Hepatocyte (in vitro differentiated cells): ENCODE measurements around the gene LRRC38. TPM values are rescaled to one million over a fixed set of nuclear protein-coding genes. Genes with fewer than 3 reads are reported as not detected.

Experiments used
- DNase-seq: peaks from one replicate; pipeline ENCODE4 v3.0.0-alpha.2; 2016; ENCODE audit warnings: low spot score
- H2AFZ ChIP-seq: fragments of 200-600 bp; sonication (generic); 2 replicates; pipeline ENCODE4 v1.6.0; 2016; ENCODE audit warnings: antibody characterized with exemption, mild to moderate bottlenecking
- H3K27ac ChIP-seq: fragments of 200-600 bp; sonication (generic); 2 replicates; pipeline ENCODE4 v1.5.1; 2016; ENCODE audit warnings: mild to moderate bottlenecking
- H3K27me3 ChIP-seq: fragments of 200-600 bp; sonication (generic); 2 replicates; pipeline ENCODE4 v1.6.1; 2016
- H3K36me3 ChIP-seq: fragments of 200-600 bp; sonication (generic); replicated peaks from 2 replicates; pipeline ENCODE4 v1.5.1; 2016; ENCODE audit warnings: low read depth; ENCODE audit not compliant: insufficient read depth
- H3K4me1 ChIP-seq: fragments of 200-600 bp; sonication (generic); 2 replicates; pipeline ENCODE4 v1.5.1; 2016; ENCODE audit warnings: mild to moderate bottlenecking, moderate library complexity; ENCODE audit not compliant: insufficient read depth
- H3K4me2 ChIP-seq: fragments of 200-600 bp; sonication (generic); 2 replicates; pipeline ENCODE4 v1.6.0; 2016
- H3K4me3 ChIP-seq: fragments of 200-600 bp; sonication (generic); 2 replicates; pipeline ENCODE4 v1.5.1; 2016; ENCODE audit warnings: mild to moderate bottlenecking
- H3K79me2 ChIP-seq: fragments of 200-600 bp; sonication (generic); 2 replicates; pipeline ENCODE4 v1.6.0; 2017; ENCODE audit warnings: mild to moderate bottlenecking
- H3K9me2 ChIP-seq: fragments of 200-600 bp; sonication (generic); replicated peaks from 2 replicates; pipeline ENCODE4 v1.6.0; 2017; ENCODE audit warnings: mild to moderate bottlenecking; ENCODE audit not compliant: insufficient read depth
- H3K9me3 ChIP-seq: fragments of 200-600 bp; sonication (generic); 2 replicates; pipeline ENCODE4 v1.5.1; 2016; ENCODE audit warnings: low read depth, mild to moderate bottlenecking
- H4K20me1 ChIP-seq: fragments of 200-600 bp; sonication (generic); 2 replicates; pipeline ENCODE4 v1.6.0; 2016; ENCODE audit warnings: mild to moderate bottlenecking; ENCODE audit not compliant: insufficient read depth, poor library complexity, severe bottlenecking
- EZH2 ChIP-seq: fragments of 200-600 bp; sonication (generic); IDR thresholded peaks from 2 replicates; pipeline ENCODE4 v1.6.1; 2016; ENCODE audit warnings: antibody characterized with exemption, mild to moderate bottlenecking, borderline replicate concordance
- EZH2phosphoT487 ChIP-seq: fragments of 200-600 bp; sonication (generic); IDR thresholded peaks from one replicate; pipeline ENCODE4 v1.6.1; 2018; ENCODE audit warnings: antibody characterized with exemption, mild to moderate bottlenecking, low read depth, moderate library complexity; ENCODE audit not compliant: unreplicated experiment, severe bottlenecking
- WGBS: methylation state at CpG from one replicate; pipeline ENCODE4 v1.1.6; 2016; ENCODE audit warnings: low lambda C conversion rate; ENCODE audit errors: missing lambda C conversion rate; 5-methylcytosine and 5-hydroxymethylcytosine counted together
- polyA plus RNA-seq: library from polyadenylated mRNA; unstranded; fragments of >200 nt; fragmentation: Nextera tagmentation; extraction: Ambion mirVana; gene quantifications from 2 replicates; pipeline ENCODE4 v1.2.1, GENCODE V29; 2016
- total RNA-seq: library from RNA; depleted of rRNA; stranded (reverse); fragments of >200 nt; gene quantifications from 2 replicates; pipeline ENCODE4 v1.2.3, GENCODE V29; 2014
- TF ChIP-seq, protein P1 (sequence below): fragments of 200-600 bp; sonication (generic); IDR thresholded peaks from 2 replicates; pipeline ENCODE4 v1.5.1; 2016; ENCODE audit warnings: antibody characterized with exemption, mild to moderate bottlenecking; ENCODE audit not compliant: poor library complexity

The LRRC38 gene
- total and polyA plus RNA-seq, 2 experiments from 2014 or later = 3.8 to 26.7 TPM

DNA sequence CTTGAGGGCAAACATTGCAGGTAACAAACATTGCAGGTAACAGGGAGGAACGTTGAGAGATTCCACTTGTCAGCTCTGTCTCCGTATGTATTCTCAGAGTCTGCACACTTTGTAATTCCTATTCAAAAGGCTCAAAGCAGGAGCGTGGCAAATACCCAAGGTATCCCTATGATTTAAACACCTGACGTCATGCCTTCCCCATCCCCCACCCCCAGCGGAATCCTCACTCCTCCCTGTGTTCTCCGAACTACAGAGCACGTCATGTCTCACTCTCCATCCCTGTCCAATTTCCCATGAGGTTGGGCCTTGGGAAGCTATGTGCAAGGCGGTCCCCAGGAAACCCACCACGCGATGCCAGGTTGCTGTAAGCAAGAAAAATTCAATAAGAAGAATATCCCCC, 2.8 kb upstream of the LRRC38 start:
- Histone ChIP-seq H3K9me3 (no peaks in the 10 kb centered on the region), H3K79me2 (no peaks in the 10 kb centered on the region), H3K4me2 (no peak overlapping the region), H3K36me3 (no peaks in the 10 kb centered on the region), H3K27ac (no peak overlapping the region), H3K4me1 (no peaks in the 10 kb centered on the region), H3K4me3 (no peak overlapping the region), H3K9me2 (no peaks in the 10 kb centered on the region), H2AFZ (no peak overlapping the region), H4K20me1 (no peaks in the 10 kb centered on the region), H3K27me3 (peaks cover 61% of the 10 kb centered on the region)
- no peak for DNase-seq
- WGBS = 66% methylated on average over 10 of the region's 10 CpGs
- TF ChIP-seq, protein P1, sequence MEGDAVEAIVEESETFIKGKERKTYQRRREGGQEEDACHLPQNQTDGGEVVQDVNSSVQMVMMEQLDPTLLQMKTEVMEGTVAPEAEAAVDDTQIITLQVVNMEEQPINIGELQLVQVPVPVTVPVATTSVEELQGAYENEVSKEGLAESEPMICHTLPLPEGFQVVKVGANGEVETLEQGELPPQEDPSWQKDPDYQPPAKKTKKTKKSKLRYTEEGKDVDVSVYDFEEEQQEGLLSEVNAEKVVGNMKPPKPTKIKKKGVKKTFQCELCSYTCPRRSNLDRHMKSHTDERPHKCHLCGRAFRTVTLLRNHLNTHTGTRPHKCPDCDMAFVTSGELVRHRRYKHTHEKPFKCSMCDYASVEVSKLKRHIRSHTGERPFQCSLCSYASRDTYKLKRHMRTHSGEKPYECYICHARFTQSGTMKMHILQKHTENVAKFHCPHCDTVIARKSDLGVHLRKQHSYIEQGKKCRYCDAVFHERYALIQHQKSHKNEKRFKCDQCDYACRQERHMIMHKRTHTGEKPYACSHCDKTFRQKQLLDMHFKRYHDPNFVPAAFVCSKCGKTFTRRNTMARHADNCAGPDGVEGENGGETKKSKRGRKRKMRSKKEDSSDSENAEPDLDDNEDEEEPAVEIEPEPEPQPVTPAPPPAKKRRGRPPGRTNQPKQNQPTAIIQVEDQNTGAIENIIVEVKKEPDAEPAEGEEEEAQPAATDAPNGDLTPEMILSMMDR = no peak
- no peak for TF ChIP-seq EZH2phosphoT487
- no peak for TF ChIP-seq EZH2

DNA sequence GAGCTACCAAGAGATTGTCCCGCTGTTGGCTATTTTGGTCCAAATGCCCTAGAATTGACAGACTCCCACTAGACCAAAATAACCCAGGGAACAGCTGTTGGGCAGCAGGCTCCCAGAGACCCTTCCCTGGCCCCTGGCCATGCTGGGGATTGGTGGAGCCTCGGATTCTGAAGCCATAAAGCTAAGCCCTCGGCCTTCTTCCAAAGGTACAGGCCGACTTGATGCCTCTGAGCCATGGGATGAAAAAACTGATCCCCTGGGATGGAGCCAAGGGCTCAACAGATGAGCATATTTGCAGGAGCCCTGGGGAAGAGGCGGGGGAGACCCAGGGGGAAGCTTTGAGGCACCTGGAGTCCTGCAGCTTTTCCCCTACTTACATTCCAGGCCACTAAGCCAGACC, 1.0 kb upstream of the LRRC38 start:
- H3K9me2 ChIP-seq = no peaks in the 10 kb centered on the region
- no peaks in the 10 kb centered on the region for H3K36me3 ChIP-seq
- TF ChIP-seq EZH2 (no peak), EZH2phosphoT487 (no peak)
- TF ChIP-seq, protein P1 = no peak
- no peak overlapping the region for H3K27ac ChIP-seq
- H4K20me1 ChIP-seq = no peaks in the 10 kb centered on the region
- H3K4me2 ChIP-seq = no peak overlapping the region
- peaks cover 79% of the 10 kb centered on the region for H3K27me3 ChIP-seq
- 69% methylated on average over 5 of the region's 5 CpGs for WGBS
- no peaks in the 10 kb centered on the region for H3K9me3 ChIP-seq
- no peaks in the 10 kb centered on the region for H3K4me1 ChIP-seq
- no peak overlapping the region for H2AFZ ChIP-seq
- no peak overlapping the region for H3K4me3 ChIP-seq
- DNase-seq = peak; percentile 25
- no peaks in the 10 kb centered on the region for H3K79me2 ChIP-seq

DNA sequence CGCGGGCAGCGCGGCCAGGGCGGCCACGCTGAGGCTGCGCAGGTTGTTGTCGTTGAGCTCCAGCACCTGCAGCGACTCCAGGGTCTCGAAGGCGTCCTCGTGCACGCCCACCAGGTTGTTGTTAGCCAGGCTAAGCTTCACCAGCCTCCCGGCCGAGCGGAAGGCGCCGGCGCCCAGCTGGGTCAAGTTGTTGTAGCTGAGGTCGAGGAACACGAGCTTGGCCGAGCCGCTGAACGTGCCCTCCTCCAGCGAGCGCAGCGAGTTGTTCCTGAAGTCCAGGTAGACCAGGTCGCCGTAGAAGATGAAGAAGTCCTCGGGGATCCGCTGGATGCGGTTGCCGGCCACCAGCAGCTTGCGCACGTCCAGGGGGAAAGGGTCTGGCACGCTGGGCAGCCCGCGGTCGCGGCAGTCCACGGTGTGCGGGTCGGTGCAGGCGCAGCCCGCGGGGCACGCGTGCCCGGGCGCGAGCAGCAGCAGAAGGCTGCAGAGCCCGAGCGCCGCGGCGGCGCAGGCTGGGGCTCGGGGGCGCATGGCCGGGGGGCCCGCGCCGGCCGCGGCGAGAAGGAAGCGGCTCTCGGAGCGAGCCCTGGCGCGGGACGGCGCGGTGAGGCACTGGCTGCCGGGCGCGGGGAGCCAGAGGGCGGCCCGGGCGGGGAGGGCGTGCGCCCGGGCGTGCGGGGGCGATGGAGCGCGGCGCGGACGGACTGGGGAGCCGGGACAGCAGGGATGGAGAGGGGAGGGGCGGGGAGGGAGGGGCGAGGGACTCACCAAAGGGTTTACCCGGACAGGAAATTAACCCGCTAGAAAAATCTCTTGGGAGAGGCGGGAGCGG, 524 bp downstream of the LRRC38 start:
- DNase-seq = no peak

More for the DNA sequence above, 524 bp downstream of the LRRC38 start:
- peak overlapping the region; percentile 76 for H3K4me2 ChIP-seq
- H3K27me3 ChIP-seq = peaks cover 83% of the 10 kb centered on the region
- no peaks in the 10 kb centered on the region for H4K20me1 ChIP-seq
- H2AFZ ChIP-seq = no peak overlapping the region
- H3K27ac ChIP-seq = no peak overlapping the region
- WGBS = 3% methylated on average over 53 of the region's 98 CpGs
- H3K9me2 ChIP-seq = no peaks in the 10 kb centered on the region
- H3K79me2 ChIP-seq = no peaks in the 10 kb centered on the region
- no peak overlapping the region for H3K4me3 ChIP-seq
- H3K9me3 ChIP-seq = no peaks in the 10 kb centered on the region
- TF ChIP-seq, protein P1 = no peak
- no peak for TF ChIP-seq EZH2
- TF ChIP-seq EZH2phosphoT487 = no peak
- no peaks in the 10 kb centered on the region for H3K36me3 ChIP-seq
- no peaks in the 10 kb centered on the region for H3K4me1 ChIP-seq
